CD4-positive, alpha-beta T cell treated with Interleukin-17A for 1 hour (primary cell): ENCODE data around the gene KDM1B.
"Not testable (repeated sequence)": the region's sequence is repeated elsewhere in the genome, so short reads cannot be mapped to it uniquely, and the experiment has no call there.

Experiments used
- DNase-seq: peaks from one replicate; pipeline ENCODE4 v3.0.0-alpha.2; 2020

The KDM1B gene

DNA sequence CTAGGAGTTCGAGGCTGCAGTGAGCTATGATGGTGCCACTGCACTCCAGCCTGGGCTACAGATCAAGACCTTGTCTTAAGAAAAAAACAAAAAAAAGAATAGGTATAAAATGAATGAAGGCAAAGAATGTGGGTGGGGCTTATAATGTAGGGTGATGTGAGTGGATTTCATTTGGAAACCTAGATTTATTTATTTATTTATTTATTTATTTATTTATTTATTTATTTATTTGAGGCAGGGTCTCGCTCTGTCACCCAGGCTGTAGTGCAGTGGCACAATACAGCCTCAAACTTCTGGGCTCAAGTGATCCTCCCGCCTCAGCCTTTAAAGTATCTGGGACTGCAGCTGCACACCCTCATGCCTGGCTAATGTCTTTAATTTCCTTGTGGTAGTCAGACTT, 3.8 kb upstream of the KDM1B start:
- DNase-seq = not testable (repeated sequence)

DNA sequence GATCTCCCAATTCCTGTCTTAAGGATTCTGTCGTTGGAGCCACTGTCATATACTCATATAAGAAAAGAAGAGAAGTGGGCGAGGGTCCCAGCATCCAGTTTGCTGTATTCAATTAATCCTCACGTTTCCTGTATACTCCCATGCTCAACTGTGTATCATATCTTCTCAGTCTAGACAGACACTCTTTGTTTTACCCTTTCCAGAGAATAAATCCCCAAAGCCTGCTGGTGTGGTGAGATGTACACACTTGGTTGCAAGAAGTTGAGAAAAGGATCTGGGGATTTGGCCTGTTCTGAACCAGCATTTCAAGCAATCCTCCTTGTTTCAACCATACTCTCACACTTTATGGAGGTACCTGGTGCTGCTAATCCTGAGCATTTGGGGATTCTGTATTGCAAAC, 3.4 kb upstream of the KDM1B start:
- no peak for DNase-seq

DNA sequence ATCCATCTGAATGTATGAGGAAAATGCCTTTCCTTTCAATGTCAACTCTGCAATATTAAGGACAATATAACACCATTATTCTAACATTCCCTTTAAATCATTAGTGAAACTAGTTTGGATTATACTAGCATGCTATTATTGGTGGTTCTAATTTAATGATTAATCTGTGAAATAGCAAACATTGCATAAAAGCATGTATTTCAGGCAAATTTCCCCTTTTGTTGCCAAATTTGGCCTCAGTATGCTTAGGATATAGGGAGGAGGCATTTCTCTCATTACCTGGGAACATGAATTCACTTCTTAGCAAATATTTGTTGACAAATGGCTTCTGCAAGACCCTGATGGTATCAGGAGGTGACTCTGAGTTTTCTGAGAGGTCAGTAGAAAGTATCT, 1.9 kb upstream of the KDM1B start:
- DNase-seq = no peak

DNA sequence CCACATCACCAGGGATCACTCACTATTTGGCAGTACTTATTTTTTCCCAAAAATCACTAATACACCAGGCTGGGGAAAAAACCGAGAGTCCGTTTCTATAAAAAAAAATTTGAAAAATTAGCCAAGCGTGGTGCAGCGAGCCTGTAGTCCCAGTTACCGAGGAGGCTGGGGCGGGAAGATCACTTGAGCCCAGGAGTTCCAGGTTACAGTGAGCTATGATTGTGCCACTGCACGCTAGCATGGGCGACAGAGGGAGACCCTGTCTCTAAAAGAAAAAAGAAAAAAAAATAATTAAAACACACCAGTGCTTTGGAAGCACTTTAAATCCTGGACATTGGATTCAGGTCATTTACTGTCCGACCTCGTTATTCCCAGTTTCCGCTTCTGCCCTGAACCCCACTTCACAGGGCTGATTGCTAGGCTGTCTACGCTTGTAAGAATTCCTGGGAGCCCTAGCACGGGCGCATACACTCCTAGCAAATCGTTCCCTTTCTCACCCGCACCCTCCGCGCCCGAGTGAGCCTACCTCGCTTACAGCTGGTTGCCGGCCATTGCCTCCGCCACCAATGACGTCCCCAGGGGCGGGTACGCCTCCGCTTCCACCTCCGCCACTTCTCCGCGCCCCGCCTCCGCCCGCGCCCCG, 594 bp upstream of the KDM1B start, which contains the start of gene TPMT:
TSS of gene TPMT (minus strand) at position 571 of the 643 bp plus-strand sequence. CDS start 5,950 bp downstream, outside the sequence.
- no peak for DNase-seq

DNA sequence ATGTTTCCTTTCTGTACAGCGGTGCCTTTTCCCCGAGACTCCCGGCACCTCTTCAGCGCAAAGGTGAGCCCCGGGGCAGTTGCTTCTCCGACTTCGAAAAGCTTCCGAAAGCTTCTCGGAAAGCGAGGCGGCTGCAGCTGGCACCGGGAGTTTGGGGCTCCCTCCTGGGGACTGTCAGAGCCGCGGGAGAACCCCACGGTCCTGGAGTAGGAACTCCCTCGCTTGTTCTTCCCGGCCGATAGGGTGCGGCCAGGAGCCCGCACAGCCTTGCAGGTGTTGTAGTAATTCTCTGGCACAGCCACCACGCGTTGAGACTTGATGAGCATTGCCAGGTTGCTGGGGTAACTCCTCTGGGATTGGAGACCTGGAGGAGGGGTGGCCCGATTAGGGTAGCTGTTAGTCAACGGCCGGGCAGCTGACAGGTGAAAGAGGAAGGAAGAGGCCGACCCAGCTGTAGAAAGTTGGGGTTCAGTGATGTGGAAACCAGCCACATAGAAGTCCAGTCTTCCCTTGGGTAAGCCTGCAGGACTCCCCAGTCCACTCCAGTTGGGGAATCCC, 721 bp downstream of the KDM1B start:
- DNase-seq = peak; percentile 56

DNA sequence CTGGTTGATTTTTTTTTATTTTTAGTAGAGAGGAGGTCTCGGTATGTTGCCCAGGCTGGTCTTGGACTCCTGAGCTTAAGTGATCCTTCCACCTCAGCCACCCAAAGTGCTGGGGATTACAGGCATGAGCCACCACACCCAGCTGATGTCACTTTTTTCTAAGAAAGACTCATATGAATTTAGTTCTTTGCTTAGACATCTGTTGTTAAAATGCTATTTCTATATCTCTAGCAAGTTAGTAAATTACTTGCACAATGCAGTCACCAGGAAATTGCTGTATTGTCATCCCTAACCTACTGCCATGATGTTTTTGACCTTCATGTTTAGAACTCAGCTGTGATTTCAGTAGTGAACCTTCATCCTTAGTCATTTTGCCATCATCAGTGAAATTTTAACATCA, 5.7 kb downstream of the KDM1B start:
- no peak for DNase-seq

DNA sequence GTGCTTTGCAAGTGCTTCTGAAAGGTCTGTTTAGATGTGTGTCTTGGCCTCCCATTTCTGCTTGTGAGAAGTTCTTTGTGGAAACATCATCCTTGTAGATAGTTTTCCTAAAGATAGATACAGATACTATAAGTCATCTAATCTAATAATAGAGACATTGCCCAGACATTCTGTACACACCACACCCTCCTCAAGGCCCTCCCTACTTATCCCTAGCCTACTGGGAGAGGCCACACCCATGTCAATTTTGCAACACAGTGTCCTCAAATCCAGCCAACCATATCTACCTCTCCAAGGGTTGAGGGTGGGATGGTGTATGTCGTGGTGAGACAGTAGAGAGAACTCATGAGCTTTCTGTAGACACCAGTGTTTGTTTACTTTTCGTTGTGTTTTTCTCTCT, 6.2 kb downstream of the KDM1B start:
- DNase-seq = no peak

DNA sequence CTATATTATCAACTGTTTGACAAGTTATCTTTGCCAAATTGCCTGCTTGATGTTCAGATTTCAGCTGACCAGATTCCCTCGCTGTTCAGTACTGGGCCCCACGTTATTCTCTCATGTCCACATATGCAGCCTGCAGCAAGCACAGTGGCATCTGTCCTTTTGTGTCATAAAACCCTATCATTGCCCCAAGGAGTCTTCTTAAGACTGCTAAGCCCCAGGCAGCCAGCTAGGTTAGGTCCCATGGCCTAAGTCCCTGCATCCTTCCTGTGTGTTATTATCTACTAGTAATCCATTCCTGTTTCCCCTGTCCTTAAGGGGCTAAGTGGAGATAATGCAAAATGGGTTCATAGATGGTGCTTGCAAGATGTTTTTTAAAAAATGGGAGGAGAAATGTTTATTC, 7.2 kb downstream of the KDM1B start:
- DNase-seq = no peak

DNA sequence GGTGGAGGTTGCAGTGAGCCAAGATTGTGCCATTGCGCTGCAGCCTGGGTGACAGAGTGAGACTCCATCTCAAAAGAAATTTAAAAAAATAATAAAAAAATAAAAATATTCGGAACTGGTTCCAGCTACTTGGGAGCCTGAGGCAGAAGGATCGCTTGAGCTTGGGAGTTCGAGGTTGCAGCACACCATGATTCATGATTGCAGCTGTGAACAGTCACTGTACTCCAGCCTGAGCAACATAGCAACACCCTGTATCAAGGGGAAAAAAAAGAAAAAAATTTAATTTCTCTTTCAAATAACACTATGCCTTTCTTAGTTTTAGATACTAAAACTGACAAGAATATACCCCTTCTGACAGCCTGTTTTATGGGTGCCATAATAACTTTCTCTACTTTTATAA, 10.5 kb downstream of the KDM1B start:
- DNase-seq = no peak

DNA sequence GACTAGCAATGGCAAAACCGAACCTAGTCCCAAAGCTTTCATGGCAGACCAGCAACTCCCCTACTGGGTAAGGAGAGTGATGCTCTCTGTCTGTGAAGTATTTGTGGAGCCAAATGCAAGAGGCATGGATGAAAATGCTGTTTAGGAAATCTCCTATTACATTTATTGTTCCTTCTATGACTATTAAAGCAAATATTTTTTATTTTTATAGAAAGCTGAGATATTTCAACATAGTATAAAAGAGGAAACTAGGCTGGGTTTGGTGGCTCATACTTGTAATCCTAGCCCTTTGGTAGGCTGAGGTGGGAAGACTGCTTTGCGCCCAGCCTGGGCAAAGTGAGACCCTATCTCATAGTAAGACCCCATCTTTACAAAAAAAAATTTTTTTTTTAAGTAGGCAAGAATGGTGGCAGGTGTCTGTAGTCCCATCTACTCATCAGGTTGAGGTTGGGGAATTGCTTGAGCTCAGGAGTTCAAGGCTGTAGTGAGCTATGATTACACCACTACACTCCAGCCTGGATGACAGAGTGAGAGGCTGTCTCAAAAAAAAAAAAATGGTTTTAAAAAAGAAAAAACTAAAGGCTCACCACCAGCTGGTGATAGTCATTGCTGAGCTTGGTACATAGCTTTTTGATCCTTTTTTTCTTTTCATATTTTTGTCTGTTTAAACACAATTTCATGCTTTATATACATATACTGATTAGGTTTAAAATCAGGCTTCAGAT, 11.3 kb downstream of the KDM1B start:
- DNase-seq = no peak

DNA sequence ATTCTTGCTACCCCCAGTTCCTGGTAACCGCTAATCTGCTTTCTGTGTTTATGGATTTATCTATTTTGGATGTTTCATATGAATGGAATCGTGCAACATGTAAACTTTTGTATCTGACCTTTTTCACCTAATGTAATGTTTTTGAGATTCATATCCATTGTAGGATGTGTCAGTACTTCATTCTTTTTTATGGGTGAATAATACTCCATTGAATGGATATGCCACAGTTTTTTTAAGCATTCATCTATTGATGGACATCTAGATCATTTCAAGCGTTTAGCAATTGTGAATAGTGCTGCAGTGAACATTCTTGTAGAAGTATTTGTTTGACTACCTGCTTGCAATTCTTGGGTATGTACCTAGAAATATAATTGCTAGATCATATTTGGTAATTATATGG, 13.0 kb downstream of the KDM1B start:
- no peak for DNase-seq

DNA sequence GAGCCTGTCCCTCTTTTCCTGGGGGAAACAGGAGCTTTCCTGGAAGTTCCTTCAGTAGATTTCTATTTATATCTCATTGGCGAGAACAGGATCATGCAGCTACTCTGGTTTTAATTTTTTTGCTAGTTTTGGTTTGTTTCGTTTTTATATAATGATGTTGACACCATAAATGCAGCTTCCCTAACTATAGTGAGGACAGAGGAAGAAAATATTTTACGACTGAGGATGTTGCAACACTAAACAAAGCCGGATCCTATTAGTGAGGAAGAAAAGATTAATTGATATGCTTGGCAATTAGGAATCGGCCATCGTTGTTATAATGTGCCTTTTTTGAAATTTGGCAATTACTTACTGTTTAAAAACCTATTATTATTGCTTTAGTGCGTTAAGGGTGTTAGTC, 16.6 kb downstream of the KDM1B start:
- DNase-seq = no peak

DNA sequence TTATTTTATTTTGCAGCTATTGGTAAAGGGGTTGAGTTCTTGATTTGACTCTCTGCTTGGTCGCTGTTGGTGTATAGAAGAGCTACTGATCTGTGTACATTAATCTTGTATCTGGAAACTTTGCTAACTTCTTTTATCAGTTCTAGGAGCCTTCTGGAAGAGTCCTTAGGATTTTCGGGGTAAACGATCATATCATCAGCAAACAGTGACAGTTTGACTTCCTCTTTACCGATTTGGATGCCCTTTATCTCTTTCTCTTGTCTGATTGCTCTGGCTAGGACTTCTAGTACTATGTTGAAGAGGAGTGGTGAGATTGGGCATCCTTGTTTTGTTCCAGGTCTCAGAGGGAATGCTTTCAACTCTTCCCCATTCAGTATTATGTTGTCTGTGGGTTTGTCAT, 21.0 kb downstream of the KDM1B start:
- DNase-seq = not testable (repeated sequence)

DNA sequence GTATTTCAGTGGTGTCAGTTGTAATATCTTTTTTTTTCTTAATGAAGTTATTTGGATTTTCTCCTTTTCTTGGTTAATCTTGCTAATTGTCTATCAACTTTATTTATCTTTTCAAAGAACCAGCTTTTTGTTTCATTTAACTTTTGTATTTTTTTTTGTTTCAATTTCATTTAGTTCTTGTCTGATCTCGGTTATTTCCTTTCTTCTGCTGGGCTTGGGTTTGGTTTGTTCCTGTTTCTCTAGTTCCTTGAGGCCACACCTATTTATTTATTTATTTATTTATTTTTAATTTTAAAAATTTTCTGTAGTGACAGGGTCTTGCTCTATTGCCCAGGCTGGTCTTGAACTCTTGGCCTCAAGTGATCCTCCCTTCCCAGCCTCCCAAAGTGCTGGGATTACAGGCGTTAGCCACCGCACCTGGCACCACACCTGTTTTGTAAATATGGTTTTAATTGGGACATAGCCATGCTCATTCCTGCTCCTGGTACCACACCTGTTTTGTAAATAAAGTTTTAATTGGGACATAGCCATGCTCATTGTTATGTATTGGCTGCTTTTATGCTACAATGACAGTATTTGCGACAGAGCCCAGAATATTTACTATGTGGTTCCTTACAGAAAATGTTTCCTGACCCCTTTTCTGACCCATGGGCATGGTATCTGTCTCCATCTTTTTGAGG, 22.2 kb downstream of the KDM1B start:
- no peak for DNase-seq

DNA sequence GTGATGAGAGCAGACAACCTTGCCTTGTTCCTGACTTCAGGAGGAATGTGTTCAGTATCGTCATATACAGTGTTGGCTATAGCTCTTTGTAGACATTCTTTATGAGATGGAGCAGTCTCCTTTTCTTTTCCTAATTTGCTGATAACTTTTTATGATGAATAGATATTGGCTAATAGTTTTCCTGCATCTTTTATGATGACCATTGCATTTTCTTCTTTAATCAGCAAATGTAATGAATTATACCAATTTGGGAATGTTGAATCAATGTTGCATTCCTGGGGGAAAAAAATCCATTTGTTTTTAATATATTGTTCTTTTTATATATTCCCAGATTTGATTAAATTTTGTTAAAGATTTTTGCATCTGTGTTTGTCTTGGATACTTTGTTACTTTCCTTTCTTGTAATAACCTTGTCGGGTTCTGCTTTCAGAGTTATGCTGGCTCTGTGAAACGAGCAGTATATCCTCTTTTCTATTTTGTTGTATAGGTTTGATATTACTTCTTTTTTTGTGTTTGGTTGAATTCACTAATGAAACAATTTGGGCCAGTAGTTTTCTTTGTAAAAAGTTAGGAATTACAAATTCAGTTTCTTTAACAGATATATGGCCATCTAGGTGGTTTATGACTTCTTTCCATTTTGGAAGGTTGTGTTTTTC, 23.9 kb downstream of the KDM1B start:
- DNase-seq = no peak

DNA sequence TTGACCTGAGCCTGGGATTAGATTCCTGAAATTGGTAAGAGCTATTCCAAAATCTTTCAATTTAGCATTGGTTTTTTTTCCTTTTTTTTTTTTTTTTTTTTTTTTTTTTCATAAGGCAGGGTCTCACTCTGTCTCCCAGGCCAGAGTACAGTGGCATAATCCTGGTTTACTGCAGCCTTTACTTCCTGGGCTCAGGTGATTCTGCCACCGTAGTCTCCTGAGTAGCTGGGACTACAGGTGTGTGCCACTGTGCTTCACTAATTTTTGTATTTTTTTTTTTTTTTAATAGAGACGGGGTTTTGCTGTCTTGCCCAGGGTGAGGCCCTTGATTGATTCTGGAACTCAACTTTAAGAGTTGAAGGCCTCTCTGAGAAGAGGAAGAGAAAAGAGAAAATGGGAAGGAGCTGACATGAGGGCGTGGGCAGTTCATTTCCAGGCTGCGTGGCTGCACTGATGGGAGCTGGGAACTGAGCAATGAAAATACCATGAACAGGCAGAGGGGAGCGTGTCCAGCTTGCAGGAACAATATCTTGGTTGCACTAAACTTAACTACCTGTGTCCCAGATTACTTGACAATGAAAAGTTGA, 24.6 kb downstream of the KDM1B start:
- no peak for DNase-seq

DNA sequence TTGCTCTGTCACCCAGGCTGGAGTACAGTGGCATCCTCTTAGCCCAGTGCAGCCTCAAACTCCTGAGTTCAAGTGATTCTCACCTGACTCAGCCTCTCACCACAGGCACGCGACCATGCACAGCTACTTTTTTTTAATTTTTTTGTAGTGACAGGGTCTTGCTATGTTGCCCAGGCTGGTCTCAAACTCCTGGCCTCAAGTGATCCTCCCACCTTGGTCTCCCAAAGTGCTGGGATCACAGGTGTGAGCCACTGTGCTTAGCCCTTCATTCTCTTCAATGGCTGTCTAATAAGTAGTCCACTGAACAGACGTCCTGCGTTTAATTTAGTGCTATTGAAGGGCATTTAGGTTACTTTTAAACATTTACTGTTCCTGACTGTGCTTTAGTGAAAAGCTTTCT, 27.3 kb downstream of the KDM1B start:
- DNase-seq = no peak

DNA sequence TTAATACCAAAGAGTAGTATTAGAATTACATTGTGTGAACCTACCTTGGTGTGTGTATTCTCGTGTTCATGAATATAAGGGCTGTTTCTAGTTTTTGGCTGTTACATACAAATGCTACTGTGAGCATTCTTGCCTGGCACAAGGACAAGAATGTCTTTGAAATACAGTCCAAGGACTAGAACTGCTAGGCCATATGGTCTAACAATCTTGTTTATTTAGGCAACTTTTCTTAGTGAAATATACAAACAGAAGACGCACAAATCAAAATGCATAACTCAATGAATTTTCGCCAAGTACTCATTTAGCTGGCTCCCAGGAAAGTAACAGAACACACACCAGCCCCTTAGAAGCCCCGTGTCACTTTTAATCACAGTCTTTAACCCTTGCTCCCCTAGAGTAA, 28.5 kb downstream of the KDM1B start:
- DNase-seq = no peak

DNA sequence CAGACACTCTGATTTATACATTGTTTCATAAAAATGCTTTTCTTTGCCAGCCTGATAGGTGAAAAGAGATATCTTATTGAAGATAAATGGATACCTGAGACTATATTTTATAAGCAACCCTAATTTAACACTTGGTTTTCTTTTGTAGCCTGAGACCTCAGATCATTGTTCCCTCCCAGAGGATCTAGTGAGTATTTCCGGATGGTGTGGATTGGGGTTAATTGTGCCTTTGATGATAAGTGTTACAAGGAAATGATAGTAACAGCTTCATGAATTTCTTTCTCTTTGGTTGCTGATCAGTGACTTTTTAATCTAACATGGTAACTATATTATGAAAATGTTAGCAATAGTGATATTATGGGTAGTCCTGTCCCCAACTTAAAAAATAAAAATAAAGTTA, 30.4 kb downstream of the KDM1B start:
- no peak for DNase-seq

DNA sequence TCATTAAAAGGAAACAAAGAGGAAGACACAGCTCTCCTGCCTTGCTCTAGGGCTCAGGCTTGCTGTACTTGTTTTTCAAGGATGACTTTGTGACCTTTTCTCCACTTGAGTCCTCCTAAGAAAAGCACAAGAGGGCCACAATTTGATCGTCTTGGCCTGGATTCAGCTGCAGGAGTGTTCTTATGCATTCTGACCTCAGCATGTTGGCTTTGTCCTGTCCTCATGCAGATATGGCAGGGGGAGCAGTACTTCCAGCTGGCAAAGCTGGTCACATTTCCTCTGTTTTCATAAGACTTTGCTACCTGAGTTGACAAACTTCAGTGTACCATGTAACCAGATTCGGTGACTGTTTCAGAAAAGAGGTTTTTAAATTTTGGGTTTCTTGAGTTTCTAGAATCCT, 30.8 kb downstream of the KDM1B start:
- DNase-seq = no peak

DNA sequence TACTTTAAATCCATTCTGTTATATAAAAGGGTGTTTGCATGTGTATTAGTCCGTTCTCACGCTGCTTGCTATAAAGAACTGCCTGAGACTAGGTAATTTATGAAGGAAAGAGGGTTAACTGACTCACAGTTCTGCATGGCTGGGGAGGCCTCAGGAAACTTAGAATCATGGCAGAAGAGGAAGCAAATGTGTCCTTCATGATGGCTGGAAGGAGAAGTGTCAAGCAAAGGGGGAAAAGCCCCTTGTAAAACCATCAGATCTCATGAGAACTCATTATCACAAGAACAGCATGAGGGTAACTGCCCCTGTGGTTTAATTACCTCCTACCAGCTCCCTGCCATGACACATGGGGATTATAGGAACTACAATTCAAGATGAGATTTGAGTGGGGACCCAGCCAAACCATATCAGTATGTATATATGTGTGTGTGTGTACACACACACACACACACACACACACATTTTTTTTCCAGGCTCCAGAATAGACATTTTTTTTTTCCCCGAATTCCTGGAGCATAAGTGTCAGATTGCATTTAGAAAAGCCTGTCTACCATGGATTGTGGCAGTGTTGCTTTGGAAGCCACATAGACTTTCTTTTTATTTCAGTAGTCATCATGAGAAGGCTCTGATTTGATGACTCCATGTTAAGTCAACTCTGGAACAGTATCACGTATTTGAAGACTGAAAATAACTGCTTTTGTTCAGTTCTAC, 31.5 kb downstream of the KDM1B start:
- DNase-seq = peak; percentile 3

DNA sequence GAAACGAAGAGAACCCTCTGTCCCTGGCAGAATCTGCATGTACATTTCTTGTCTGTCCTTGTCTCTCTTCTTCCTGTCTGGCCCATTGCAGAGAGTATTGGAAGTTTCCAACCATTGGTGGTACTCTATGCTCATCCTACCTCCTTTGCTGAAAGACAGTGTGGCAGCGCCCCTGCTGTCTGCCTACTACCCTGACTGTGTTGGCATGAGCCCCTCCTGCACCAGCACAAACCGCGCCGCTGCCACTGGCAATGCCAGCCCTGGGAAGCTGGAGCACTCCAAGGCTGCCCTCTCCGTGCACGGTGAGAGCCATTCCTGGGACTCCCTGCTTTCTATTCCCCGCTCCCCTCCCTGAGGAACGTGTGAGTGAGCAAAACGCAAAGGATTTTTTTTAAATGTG, 32.5 kb downstream of the KDM1B start:
- DNase-seq = no peak
